ENCODE data around the gene SRSF8. TPM values are rescaled to one million over a fixed set of nuclear protein-coding genes. Genes with fewer than 3 reads are reported as not detected.

SRSF8 gene
- total RNA-seq, 4 donors from 2014 or later, result 28.5 to 37.8 (median 33.3) TPM

DNA sequence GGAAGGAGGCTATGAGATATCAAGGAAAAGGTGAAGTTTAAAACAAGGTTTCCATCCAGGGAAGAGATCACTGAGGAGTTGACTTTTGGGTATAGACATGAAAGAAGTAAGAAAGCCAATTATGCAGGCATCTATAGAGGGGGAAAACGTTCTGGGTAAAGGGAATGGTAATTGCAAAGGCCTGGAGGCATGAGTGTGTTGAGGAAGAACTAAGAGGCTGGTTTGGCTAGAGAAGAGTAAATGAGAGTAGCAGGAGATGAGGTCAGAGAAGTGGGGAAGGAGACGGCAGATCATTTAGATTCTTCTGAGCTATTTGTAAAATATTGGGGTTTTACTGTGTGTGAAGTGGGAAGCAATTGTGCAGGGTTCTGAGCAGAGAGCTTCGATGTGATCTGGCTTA is 30.5 kb downstream of the SRSF8 start:
- no peaks in the 10 kb centered on the region for H3K36me3 ChIP-seq
- no peak for DNase-seq
- H3K27ac ChIP-seq, result no peak overlapping the region
- in situ Hi-C loops (cut with MboI; ENCODE audit: low pct_ligation_motif_present in 1 of 4, low pct_unique_long_range_greater_than_20kb in 1 of 4, low sequenced_read_pairs in 3 of 4), result no loop called here
- H3K9me3 ChIP-seq, result no peaks in the 10 kb centered on the region
- peaks cover 5 to 67% (median 36%) of the 10 kb centered on the region in 4 donors for H3K4me1 ChIP-seq
- H3K27me3 ChIP-seq, result no peaks in the 10 kb centered on the region
- 67 to 76% methylated on average over 3 of the region's 3 CpGs for WGBS, 2 donors (ENCODE audit: low coverage in 1 of 2)
- H3K4me3 ChIP-seq, result no peak overlapping the region
- TF ChIP-seq EP300 (IDR thresholded peaks at IDR 0.05; ENCODE audit: low read depth) (no peak), POLR2AphosphoS5 (IDR thresholded peaks at IDR 0.05) (no peak), POLR2A (IDR thresholded peaks at IDR 0.05) (no peak)
- TF ChIP-seq, protein P1, sequence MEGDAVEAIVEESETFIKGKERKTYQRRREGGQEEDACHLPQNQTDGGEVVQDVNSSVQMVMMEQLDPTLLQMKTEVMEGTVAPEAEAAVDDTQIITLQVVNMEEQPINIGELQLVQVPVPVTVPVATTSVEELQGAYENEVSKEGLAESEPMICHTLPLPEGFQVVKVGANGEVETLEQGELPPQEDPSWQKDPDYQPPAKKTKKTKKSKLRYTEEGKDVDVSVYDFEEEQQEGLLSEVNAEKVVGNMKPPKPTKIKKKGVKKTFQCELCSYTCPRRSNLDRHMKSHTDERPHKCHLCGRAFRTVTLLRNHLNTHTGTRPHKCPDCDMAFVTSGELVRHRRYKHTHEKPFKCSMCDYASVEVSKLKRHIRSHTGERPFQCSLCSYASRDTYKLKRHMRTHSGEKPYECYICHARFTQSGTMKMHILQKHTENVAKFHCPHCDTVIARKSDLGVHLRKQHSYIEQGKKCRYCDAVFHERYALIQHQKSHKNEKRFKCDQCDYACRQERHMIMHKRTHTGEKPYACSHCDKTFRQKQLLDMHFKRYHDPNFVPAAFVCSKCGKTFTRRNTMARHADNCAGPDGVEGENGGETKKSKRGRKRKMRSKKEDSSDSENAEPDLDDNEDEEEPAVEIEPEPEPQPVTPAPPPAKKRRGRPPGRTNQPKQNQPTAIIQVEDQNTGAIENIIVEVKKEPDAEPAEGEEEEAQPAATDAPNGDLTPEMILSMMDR (IDR thresholded peaks at IDR 0.05), result no peak
- intact Hi-C loops (cut with DNase I; ENCODE audit: low total_unique reads), result no loop called here

DNA sequence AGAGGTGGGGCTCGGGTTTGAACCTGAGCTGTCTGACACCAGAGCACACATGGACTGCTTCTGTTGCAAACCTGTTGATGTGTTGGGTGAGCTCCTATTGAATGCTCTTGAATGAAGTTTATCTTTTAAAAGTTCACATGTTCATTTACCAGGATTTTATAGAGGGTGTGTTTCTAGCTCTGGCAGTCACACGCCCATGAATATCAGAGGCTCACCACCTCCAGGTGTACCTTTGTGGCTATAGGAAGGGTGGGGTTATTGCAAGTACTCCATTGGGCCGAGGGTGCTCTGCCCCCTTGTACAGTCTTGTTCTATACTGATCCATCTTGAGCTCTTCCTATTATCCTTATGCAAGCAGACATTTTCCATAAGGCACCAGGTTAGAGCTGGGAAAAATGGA is 32.1 kb downstream of the SRSF8 start:
- no peaks in the 10 kb centered on the region for H3K9me3 ChIP-seq
- peak overlapping the region; percentile 52 to 76 (median 70) for H3K27ac ChIP-seq
- in situ Hi-C loops (cut with MboI; ENCODE audit: low pct_ligation_motif_present in 1 of 4, low pct_unique_long_range_greater_than_20kb in 1 of 4, low sequenced_read_pairs in 3 of 4) (no loop called here), intact Hi-C loops (cut with DNase I; ENCODE audit: low total_unique reads) (no loop called here)
- DNase-seq, result peak; percentile 50
- TF ChIP-seq POLR2AphosphoS5 (IDR thresholded peaks at IDR 0.05) (peak in 1 of 3 donors; percentile 19), EP300 (IDR thresholded peaks at IDR 0.05; ENCODE audit: low read depth) (no peak), POLR2A (IDR thresholded peaks at IDR 0.05) (no peak)
- TF ChIP-seq, protein P1 (IDR thresholded peaks at IDR 0.05), result no peak
- no peak overlapping the region for H3K4me3 ChIP-seq
- H3K27me3 ChIP-seq, result no peaks in the 10 kb centered on the region
- H3K4me1 ChIP-seq, result peaks cover 5 to 51% (median 22%) of the 10 kb centered on the region in 4 donors
- 33 to 52% methylated on average over 1 to 3 of the region's 3 CpGs for WGBS, 2 donors (ENCODE audit: low coverage in 1 of 2)
- H3K36me3 ChIP-seq, result no peaks in the 10 kb centered on the region

DNA sequence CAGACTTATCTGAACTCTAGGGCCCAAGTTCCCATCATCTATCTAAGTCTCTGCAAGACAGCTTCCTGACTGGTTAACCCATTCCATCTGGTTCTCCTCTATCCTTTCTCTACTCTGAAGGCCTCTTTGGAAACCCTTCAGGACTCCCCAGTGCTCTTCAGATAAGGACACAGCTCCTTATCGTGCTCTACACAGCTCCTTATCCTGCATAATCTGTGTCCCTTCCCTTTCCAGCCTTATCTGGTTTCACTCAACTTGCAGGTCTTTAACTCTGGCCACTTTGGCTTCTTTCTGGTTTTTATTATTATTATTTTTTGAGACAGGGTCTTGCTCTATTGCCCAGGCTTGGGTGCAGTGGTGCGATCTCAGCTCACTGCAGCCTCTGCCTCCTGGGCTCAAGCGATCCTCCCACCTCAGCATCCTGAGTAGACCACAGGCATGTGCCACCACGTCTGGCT is 33.5 kb downstream of the SRSF8 start:
- intact Hi-C loops (cut with DNase I; ENCODE audit: low total_unique reads), result no loop called here
- no peak overlapping the region for H3K4me3 ChIP-seq
- H3K4me1 ChIP-seq, result peaks cover 0 to 40% (median 19%) of the 10 kb centered on the region in 4 donors
- peak overlapping the region in 3 of 4 donors; percentile 11 to 76 (median 52) for H3K27ac ChIP-seq
- 96 to 97% methylated on average over 3 to 4 of the region's 4 CpGs for WGBS, 2 donors (ENCODE audit: low coverage in 1 of 2)
- TF ChIP-seq POLR2A (IDR thresholded peaks at IDR 0.05) (no peak), POLR2AphosphoS5 (IDR thresholded peaks at IDR 0.05) (no peak), EP300 (IDR thresholded peaks at IDR 0.05; ENCODE audit: low read depth) (no peak)
- TF ChIP-seq, protein P1 (IDR thresholded peaks at IDR 0.05), result no peak
- no peaks in the 10 kb centered on the region for H3K36me3 ChIP-seq
- in situ Hi-C loops (cut with MboI; ENCODE audit: low pct_ligation_motif_present in 1 of 4, low pct_unique_long_range_greater_than_20kb in 1 of 4, low sequenced_read_pairs in 3 of 4), result no loop called here
- DNase-seq, result no peak
- no peaks in the 10 kb centered on the region for H3K27me3 ChIP-seq
- no peaks in the 10 kb centered on the region for H3K9me3 ChIP-seq

DNA sequence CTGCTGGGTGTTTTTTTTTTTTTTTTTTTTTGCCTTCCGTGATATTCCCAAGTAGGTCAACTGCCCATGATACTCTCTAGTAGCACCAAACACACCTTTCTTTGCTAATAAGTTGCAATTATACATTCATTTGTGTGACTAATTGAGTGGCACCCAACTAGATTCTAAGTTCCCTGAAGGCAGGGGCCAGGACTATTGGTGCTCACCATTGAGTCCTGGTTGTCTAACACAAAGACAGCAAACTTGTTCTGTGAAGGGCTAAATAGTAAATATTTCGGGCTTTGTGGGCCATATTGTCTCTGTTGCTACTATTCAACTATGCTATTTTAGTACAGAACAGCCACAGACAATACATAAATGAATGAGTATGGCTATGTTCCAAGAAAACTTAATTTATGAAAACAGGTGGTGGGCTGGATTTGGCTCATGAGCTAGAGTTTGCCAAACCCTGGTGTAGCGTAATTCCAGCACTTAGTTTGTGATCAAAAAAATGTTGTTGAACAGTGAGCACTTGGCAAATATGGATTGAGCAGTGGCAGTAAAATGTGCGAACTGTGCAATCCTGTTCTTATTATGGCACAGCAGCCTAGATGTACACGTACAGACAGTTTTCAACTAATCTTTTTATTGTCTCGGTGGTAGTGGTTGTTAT is 34.3 kb downstream of the SRSF8 start:
- WGBS, 2 donors (ENCODE audit: low coverage in 1 of 2), result 51 to 62% methylated on average over 5 to 6 of the region's 6 CpGs
- Histone ChIP-seq H3K9me3 (no peaks in the 10 kb centered on the region), H3K27me3 (no peaks in the 10 kb centered on the region), H3K4me1 (peaks cover 0 to 34% (median 19%) of the 10 kb centered on the region in 4 donors), H3K4me3 (no peak overlapping the region), H3K36me3 (no peaks in the 10 kb centered on the region), H3K27ac (no peak overlapping the region)
- DNase-seq, result no peak
- in situ Hi-C loops (cut with MboI; ENCODE audit: low pct_ligation_motif_present in 1 of 4, low pct_unique_long_range_greater_than_20kb in 1 of 4, low sequenced_read_pairs in 3 of 4) (no loop called here), intact Hi-C loops (cut with DNase I; ENCODE audit: low total_unique reads) (no loop called here)
- no peak for TF ChIP-seq POLR2AphosphoS5 (IDR thresholded peaks at IDR 0.05)
- TF ChIP-seq POLR2A (IDR thresholded peaks at IDR 0.05), result no peak
- no peak for TF ChIP-seq EP300 (IDR thresholded peaks at IDR 0.05; ENCODE audit: low read depth)
- TF ChIP-seq, protein P1 (IDR thresholded peaks at IDR 0.05), result no peak

Data from transverse colon (tissue), 4 donors.